GM19467 (cell line): ENCODE measurements around the gene TLL2.

Experiments used
- ATAC-seq: cut with Tn5 transposase; IDR thresholded peaks from one replicate; pipeline ENCODE4 v1.9.1; 2021; ENCODE audit warnings: mild to moderate bottlenecking, moderate library complexity; ENCODE audit not compliant: unreplicated experiment

TLL2 gene

DNA sequence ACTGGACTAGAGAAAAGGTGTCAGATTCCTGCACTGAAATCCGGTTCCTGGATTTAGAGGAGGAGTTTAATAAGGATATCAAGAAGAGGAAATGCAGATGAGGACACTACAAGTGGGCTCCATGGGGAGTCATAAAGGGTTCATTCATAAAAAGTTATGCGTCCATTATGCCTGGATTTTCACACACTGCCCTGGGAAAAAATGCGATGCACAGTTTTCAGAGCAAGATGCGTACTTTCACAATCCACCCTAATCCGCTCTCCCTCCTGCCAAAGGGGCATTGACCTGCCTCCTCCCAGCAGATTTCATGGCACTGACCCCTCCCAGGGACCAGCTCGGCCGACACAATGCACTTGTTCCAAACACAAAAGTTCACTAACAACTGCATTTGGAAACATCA is 112.7 kb downstream of the TLL2 start:
- no peak for ATAC-seq

DNA sequence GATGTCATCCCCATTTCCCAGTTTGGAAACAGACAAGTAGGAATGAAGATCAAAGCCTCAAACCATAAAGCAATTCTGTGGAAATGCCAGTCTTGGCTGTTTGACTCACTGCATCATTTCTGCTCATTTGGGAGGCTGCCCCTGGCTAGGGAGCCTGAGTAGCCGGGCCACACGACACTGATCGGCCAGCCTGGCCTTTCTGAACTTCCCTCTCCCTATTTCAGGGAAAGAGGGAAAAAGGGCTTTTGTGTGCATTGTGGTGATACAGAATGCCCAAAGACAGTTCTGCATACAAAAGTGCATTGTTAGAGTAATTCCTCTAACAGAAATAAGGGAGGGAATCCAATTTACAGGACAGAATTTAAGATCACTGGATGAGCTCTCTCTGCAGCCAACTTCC is 113.3 kb downstream of the TLL2 start:
- ATAC-seq: no peak

DNA sequence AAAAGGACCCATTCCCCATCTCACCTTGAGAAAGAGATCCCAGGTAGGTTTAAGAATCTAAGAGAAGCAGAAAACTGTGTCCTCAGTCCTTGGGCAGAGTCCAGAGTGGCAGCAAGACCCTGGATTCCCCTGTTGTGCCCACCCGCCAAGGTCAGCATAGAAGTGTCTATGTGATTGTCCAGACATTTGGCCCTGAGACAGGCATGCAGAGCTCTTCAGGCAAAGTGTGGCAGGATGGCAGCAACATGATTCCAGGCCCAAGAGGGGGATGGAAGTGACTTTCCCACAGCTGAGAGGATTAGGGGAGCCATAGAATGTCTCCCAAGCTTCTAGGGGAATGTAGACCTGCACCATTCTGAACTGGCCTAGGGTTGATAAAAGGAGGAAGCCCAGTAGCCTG is 115.8 kb downstream of the TLL2 start:
- ATAC-seq: no peak

DNA sequence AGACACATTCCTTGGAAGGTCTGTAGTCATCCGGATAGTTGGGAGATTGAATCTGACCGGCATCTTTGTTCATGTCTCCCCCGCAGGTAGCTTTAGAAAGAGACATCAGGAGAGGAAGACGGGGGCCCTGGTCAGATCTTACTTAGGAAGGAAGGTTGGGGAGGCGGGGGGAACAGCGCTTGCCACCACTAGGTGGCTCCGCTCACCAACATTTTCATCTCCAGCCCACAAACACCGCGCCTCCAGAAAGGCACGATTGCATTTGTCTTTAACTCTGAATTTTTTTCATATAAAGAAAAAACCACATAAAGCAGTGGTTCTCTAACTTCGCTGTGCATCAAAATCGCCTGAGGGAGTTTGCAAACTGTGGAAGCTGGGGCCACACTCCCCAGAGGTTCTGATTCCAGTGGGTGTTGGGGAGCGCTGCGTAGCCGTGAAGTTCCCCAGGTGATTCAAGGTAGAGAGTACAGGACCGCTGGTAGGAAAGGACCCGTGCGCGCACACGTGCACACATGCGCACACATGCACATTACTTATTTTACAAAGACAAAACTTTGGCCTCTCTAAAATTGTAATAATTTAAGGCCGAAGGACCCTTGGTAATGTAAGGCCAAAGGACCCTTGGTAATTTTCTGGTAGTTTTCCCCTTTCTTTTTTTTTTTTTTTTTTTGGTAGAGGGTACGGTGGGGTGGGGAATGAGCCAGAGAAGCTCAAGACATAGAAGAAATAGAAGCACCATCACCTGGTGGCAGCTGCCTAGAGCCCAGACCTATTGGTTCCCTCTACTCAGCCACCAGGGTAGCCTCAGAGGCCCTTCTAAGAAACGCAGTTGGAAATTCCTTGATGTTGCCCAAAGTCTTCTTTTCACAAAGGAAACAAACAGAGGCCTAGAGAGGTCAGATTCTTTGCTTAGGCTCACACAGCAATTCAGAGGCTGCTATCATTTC is 117.5 kb downstream of the TLL2 start:
- ATAC-seq: no peak

DNA sequence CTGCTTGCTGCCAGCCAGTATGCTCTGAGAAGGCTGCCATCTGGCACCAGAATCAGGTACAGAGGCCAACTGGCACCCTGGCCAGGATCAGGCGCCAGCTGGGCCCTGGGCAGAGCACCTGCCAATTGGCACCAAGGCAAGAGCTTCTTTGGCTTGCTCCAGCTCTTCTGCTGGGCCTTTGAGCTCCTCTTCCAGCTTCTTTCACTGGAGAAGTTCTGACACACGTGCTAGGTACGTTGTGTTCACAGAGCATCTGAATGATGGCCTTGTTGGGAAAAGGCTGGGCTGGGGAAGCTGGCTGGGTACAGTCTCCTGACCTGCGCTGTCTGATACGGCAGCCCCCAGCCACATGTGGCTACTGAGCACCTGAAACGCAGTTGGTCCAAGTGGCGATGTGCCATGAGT is 123.3 kb downstream of the TLL2 start:
- no peak for ATAC-seq

DNA sequence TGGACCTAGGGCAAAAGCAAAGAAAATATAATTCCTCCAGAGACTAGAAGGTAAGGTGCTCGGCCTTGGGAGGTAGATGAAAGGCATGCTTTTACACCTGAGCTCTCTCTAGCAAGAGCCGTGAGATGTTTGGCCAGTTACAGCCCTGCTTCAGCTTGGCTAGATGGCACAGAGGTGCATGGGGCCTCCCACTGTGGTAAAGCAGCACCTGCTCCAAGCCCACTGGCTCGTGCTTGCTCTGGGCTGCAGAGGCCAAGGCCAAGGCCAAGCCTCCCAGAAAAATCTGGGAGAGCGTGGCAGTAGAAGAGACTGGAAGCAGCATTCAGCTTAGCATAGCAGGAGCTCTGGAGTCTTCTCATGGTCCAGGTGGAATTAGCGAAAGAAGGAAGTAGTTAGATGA is 123.9 kb downstream of the TLL2 start:
- no peak for ATAC-seq

DNA sequence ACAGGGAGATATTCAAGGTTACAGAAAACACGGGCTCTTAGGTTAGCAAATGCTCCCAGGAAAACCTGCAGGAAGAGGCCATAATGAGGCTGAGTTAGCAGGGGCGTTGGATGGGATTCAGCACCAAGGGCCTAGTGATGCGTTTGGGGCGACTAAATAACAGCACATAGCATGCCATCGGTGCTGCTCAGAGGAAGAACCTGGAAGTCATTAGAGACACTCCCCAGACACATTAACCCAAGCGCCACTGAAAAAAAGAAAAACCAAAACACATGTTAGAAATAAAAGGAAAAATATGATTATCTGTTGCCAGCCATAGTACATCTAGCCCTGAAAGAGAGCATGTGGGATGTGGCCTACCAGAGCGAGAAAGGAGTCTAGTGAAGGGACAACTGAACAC is 126.1 kb downstream of the TLL2 start:
- no peak for ATAC-seq

DNA sequence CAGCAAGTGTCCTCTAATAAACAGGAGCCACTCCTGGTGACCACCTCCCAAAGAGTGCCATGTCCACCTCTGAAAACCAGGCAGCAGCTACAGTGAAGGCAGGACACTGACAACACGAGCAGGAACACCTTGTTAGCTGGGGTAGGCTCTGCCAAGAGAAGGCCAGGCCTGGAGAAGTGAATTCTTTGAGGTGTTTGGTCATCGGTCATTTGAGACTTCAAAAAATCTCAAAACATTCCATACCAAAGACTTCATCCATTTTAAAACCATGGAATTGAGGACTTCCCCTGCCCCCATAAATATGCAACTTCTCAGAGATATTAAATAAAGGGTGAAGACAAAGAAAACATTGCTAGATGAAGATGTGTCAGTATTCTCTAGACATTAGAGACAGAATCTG is 126.6 kb downstream of the TLL2 start:
- no peak for ATAC-seq

DNA sequence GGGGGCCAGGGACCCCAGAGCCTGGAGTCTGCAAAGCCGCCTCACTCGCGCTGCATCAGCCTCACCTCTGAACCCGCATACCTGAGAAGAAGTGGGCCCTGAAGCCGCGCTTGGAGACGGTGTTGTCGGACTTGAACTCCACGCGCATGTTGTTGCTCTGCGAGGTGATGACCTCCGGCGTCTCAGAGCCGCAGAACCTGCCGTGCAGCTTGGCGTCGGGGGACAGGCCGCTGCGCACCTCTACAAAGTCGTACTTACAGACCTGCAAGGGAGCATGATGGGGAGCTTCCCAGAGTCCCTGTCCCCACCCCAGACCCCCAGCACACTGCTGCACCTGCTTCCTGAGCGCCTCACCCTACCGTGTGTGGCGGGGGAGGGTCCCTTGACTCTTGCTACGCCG is 129.2 kb downstream of the TLL2 start:
- no peak for ATAC-seq

DNA sequence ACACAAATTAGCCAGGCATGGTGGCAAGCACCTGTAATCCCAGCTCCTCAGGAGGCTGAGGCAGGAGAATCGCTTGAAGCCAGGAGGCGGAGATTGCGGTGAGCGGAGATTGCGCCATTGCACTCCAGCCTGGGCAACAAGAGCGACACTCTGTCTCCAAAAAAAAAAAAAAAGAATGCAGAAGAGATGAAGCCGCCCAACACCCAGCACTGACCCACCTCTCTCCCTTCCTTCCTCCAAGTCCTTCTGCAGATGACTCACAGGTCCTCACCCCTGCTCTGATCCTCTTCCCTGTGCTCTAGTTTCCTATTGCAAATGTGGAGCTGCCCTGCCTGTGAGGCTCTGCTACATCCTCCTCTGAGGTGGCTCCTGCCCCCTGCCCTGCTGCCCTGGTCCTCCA is 132.9 kb downstream of the TLL2 start:
- ATAC-seq: no peak

DNA sequence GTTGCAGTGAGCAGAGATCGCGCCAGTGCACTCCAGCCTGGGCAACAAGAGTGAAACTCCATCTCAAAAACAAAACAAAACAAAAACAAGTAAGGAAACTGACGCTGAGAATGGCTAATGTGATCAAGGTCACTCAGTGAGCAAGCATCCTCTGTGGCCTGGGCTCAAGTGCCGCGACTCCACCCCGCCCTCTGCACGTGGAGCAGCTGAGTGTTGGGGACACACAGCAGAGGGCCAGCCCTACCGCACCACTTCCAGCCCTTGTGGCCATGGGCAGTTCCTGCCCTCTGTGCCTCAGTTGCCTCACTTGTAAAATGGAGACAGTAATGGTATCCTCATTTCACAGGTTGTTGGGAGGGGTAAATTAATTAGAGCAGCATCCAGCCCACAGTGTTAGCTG is 134.0 kb downstream of the TLL2 start:
- no peak for ATAC-seq

DNA sequence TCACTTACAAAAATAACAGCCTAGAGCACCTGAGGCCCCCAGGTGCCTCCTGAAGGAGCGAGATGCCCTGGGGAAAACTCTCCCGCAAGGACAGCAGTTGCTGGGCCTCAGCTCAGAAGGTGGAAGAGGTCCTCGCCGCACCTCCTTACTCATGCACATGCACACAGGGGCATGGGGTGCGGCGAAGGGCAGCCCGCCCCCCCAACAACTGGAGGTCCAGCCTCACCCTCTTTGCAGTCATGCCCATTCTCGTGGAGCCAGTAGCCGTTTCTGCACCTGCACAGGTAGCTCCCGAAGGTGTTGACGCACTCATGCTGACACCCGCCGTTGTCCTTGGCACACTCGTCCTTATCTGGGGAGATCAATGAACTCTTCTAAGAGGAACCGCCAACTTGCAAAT is 135.0 kb downstream of the TLL2 start:
- no peak for ATAC-seq

DNA sequence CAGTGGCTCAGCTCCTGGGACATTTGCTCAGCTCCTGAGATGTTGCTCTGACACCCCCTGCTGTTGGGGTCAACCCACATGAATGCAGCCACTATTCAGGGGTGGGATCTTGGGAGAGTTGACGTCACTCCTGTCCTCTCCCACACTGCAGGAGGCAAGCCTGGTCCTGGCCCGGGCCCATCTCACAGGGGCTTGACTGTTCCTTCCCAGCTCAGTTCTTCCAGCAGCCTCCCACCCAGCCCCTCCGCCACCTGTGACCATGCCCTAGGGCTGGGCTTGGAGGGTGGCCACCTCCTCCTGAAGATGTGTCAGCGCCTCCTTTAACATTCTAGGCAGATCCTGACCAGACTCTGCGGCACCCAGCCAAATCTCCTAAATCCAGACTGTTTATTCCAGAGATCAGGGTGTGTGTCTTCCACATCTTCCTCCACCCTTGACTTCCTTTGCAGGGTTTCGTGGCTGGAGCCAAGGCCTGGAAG is 135.9 kb downstream of the TLL2 start:
- no peak for ATAC-seq

DNA sequence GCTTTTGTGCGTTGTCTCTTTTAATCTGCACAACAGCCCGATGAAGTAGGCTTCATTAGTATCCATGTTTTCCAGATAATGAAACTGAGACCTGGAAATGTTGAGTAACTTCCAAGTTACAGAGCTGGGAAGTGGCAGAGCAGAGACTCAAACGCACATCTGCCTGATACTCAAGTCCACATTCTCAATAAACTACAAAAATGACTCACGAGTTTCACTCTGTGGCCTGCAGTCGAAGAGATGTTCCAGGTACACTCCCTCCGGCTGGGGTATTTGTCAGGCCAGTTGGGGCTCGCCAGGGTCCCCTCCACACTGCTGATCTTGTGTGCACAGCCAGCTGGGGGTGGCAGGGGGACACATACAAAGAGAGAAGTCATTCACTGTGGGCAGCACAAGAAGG is 137.2 kb downstream of the TLL2 start:
- ATAC-seq: no peak

DNA sequence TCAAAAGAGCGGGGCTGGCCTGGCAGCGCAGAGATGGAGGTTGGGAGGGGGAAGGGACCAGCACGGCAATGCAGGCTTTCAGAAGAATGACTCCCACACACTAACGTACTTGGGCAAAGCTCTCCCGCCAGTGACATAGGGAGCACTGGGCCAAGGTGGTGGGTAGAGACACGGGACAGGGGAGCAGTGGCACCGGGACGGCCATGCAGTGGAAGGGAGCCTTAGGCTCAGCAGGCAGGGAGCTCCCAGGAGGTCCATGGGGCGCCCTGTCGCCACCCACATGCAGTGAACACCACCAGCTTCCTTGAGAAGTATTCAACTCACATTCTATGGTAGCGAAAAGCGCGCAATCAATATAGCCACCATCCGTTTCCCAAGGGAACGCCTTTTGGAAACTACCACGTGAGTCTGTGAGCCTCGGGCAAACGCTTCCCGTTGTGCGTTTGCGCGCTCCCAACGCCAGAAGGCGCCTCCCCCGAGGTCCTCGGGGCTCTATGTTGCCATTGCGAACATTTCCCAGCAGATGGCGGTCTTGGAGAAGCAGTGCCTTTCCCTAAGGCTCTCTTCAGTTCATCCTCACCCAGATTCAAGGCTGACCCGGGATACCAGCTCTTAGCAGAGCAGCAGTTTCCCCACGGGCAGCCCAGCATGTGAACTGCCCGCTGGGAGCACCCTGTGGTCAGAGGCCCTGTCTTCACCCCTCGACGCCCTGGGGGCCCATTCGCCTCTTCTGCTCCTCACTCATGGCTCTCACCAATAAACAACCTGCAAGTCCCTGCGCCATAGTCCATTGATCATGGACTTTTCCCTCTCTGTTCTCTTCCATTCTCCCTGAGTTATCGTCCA is 138.5 kb downstream of the TLL2 start:
- ATAC-seq: peak; percentile 59

DNA sequence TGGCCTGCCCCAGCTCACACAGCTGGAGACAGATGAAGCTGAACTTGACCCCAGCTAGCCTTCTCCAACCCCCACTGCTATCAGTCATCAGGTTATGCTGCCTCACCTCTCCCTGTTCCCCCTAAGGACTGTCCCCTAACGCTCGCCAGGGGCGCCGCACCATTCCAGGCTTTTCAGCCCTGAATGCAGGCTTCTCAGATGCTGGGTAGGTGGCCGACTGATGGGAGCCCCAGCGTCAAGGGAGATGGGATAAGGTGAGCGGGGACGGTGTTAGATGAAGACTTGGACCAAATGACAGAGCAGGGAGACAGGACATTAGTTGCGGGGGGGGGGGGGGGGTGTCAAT is 139.1 kb downstream of the TLL2 start:
- ATAC-seq: no peak

DNA sequence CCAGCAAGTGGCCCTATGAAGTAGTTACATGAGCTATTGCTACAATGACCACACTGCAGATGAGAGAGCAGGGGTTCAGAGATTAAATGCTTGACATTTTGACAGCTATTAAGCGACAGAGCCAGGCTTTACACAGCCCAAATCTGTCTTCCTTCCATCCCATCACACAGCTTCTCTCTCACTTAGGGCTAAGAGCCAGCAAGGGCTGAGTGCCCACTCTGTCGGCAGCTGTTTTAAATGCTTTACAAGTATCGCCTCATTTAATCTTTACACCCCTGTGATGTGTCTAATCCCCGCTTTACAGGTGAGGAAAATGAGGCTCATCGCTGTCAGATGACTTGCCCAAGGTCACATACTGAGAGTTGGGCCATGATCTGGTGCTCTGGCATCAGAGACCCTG is 139.7 kb downstream of the TLL2 start:
- ATAC-seq: no peak

DNA sequence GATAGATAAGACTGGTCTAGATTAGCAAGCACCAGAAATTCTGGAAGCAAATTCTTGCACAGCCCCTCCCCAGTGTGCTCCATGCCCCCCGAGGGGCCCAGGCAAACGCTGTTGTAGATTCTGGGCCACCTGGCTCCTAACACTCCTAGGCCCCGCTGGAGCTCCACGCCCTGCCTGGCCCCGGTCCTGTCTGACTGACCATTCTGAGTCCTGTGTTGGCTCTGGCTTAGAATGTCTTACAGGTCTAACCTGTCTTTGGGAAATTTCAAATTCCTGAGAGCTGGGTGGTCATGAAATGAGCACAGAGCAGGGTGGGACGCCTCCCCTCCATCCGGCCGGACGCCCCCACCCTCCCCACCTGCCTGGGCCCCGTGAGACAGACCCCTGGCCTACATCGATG is 142.4 kb downstream of the TLL2 start:
- ATAC-seq: no peak

DNA sequence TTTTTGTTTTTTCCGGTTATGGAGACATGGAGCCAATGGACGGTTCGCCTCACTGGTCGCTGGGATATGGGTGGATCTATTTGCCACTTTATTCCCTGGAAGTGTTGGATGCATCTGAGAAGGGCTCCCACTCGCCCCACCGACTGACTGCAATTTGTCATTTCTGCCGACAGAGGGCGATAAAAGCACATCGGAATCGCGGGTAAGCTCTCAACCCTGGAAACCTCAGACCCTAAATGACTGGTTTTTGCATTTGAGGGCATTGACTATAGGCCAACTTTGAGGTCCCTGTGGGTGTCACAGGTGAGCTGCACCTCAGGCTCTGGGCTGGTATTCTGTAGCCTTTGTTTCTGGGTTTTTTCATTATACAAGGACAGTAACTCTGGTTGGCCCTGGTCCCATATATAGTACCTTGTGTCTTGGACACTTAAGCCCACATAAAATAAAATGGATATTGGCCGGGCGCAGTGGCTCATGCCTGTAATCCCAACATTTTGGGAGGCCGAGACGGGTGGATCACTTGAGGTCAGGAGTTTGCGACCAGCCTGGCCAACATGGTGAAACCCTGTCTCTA is 143.1 kb downstream of the TLL2 start:
- ATAC-seq: no peak

DNA sequence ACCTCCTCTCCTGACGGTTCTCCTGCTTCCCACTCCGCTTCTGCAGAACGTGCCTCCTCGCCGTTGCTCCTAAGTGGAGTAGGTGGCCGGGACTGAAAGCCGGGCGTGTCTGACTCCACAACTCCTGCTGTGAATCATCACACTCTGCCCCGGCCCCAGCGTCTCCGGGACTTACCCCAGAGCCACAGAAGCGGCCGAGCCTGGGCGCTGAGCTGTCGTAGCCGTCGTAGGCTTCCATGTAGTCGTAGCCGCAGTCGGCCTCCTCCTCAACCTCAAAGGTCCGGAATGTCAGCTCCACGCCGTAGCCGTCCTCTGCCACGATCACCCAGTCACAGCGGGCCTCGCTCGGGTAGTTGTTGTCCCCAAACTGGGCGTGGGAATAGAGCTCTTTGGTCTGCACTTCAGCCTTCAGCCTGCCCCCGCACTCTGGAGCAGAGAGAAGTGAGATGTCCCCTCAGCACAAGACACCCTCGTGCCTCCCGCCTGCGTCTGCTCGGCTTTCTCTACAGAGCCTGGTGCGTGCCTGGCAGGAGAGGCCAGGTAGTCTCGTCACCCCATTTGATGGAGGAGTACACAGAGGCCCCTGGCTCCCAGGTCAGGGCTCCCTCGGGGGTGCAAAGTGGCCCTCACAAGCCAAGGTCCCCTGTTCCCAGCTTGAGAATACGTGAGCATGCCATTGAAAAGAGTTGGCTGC is 143.7 kb downstream of the TLL2 start:
- ATAC-seq: no peak

DNA sequence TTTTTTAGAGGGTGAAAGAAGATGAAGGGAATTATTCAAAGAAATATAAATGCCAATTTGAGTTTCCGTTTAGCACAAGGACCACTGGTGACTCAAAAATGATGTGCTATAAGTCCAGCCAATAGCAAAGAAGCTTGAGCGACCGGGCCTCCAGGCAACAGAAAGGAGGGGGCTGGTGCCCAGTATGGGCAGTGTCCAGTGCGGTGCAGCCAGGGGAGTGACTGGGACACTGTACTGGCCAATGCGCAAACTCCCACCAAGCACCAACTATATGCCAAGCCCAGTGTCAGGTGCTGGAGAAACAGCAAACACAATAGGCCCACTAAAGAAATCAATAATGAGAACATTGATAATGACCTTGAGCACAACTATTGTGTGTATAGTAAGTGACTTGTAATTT is 144.8 kb downstream of the TLL2 start:
- ATAC-seq: no peak
